GM12878 (cell line): ENCODE measurements around the gene KCNN3. TPM values are rescaled to one million over a fixed set of nuclear protein-coding genes. Genes with fewer than 3 reads are reported as not detected.

ENCODE experiments used
- ATAC-seq: fragments of 200-7000 bp; cut with Tn5 transposase; 3 replicates; pipeline ENCODE4 v1.9.1; 2020; ENCODE audit warnings: mild to moderate bottlenecking, moderate library complexity
- BruUV-seq: library from RNA; stranded (reverse); fragments of 400-500 nt; replicated peaks from 2 replicates; lab custom pipeline; 2021; lab: Mats Ljungman, UMichigan
- CTCF ChIA-PET: fragments of 300-600 bp; sonication (Branson Sonifier 250); formaldehyde crosslinking; extraction: SDS; loops from one replicate; lab custom pipeline; 2021; ENCODE audit warnings: inconsistent platforms; lab: Yijun Ruan, JAX
- POLR2A ChIA-PET: fragments of 350-600 bp; formaldehyde crosslinking; extraction: SDS; loops from one replicate; lab custom pipeline; 2021; ENCODE audit warnings: inconsistent platforms; lab: Charles Lee
- RAD21 ChIA-PET: fragments of 300-600 bp; sonication (Branson Sonifier 250); formaldehyde crosslinking; loops from one replicate; lab custom pipeline; 2023; ENCODE audit warnings: antibody characterized with exemption; ENCODE audit not compliant: unreplicated experiment; lab: Charles Lee
- SMC1A ChIA-PET: fragments of 300-600 bp; sonication (Branson Sonifier 250); formaldehyde crosslinking; loops from one replicate; lab custom pipeline; 2023; ENCODE audit not compliant: unreplicated experiment, uncharacterized antibody; lab: Charles Lee
- DNase-seq: peaks from one replicate; pipeline ENCODE4 v3.0.0-alpha.2; 2011; ENCODE audit warnings: low read depth, low spot score
- FAIRE-seq: peaks from 3 replicates; lab custom pipeline; 2011; peaks lifted over from hg19 to GRCh38; lab: Jason Lieb, UNC
- H2AFZ ChIP-seq: 2 replicates; pipeline ENCODE4 v1.6.0; 2011; ENCODE audit warnings: low read depth, low read length, control low read depth; ENCODE audit not compliant: control insufficient read depth
- H3K27ac ChIP-seq: 2 replicates; pipeline ENCODE4 v1.5.1; 2011; ENCODE audit warnings: control low read depth; ENCODE audit not compliant: control insufficient read depth, insufficient read depth
- H3K27me3 ChIP-seq, 2 experiments: replicated peaks in 1 of 2; 2 replicates each; pipeline versions ENCODE4 v1.6.0 to v1.6.1; 2011; ENCODE audit warnings: low read length in 1 of 2; ENCODE audit not compliant: control insufficient read depth in 2 of 2, insufficient read depth in 2 of 2
- H3K36me3 ChIP-seq, 2 experiments: 2 replicates each; pipeline ENCODE4 v1.5.1; 2011; ENCODE audit warnings: low read length in 1 of 2; ENCODE audit not compliant: control insufficient read depth in 2 of 2, insufficient read depth in 2 of 2
- H3K4me1 ChIP-seq: 2 replicates; pipeline ENCODE4 v1.6.1; 2011; ENCODE audit warnings: mild to moderate bottlenecking, low read length, moderate library complexity, mixed read lengths; ENCODE audit not compliant: control insufficient read depth, insufficient read depth
- H3K4me2 ChIP-seq: 2 replicates; pipeline ENCODE4 v1.6.0; 2011; ENCODE audit warnings: control low read depth; ENCODE audit not compliant: control insufficient read depth, insufficient read depth
- H3K4me3 ChIP-seq: fragments of 200-600 bp; sonication (generic); 2 replicates; pipeline ENCODE4 v1.5.1; 2016
- H3K79me2 ChIP-seq: 2 replicates; pipeline ENCODE4 v1.6.0; 2011; ENCODE audit warnings: low read length; ENCODE audit not compliant: control insufficient read depth, insufficient read depth
- H3K9ac ChIP-seq: 2 replicates; pipeline ENCODE4 v1.8.0; 2011; ENCODE audit warnings: low read length, control low read depth, mixed read lengths; ENCODE audit not compliant: control insufficient read depth, insufficient read depth
- H3K9me3 ChIP-seq: replicated peaks from 3 replicates; pipeline ENCODE4 v1.5.1; 2011; ENCODE audit warnings: mild to moderate bottlenecking, low read length; ENCODE audit not compliant: control insufficient read depth, insufficient read depth
- H4K20me1 ChIP-seq: 2 replicates; pipeline ENCODE4 v1.6.0; 2011; ENCODE audit not compliant: control insufficient read depth, insufficient read depth
- ATF3 ChIP-seq: IDR thresholded peaks from 2 replicates; pipeline ENCODE4 v1.6.1; 2011; ENCODE audit warnings: low read depth, mild to moderate bottlenecking, low read length, moderate library complexity, borderline replicate concordance; ENCODE audit errors: extremely low read depth
- BCL11A ChIP-seq: IDR thresholded peaks from 2 replicates; pipeline ENCODE4 v1.6.1; 2011; ENCODE audit warnings: low read depth, low read length
- CBFB ChIP-seq: IDR thresholded peaks from 2 replicates; pipeline ENCODE4 v1.6.1; 2016; ENCODE audit warnings: antibody characterized with exemption, low read depth
- HDAC2 ChIP-seq: fragments of 200-600 bp; sonication (generic); IDR thresholded peaks from 2 replicates; pipeline ENCODE4 v1.6.1; 2017
- MTA3 ChIP-seq: IDR thresholded peaks from 2 replicates; pipeline ENCODE4 v1.6.1; 2012; ENCODE audit warnings: low read length, inconsistent platforms, borderline replicate concordance
- SMAD5 ChIP-seq: IDR thresholded peaks from 2 replicates; pipeline ENCODE4 v1.6.1; 2016; ENCODE audit warnings: antibody characterized with exemption, low read depth
- WGBS: methylation state at CpG from one replicate; pipeline ENCODE4 v1.1.6; 2016; ENCODE audit warnings: low lambda C conversion rate; ENCODE audit not compliant: insufficient replicate concordance, insufficient coverage; ENCODE audit errors: missing lambda C conversion rate; 5-methylcytosine and 5-hydroxymethylcytosine counted together
- in situ Hi-C: fragments of 300-500 bp; cut with MboI; formaldehyde crosslinking; loops from 9 replicates; pipeline ENCODE4 v1.14.3; 2018; ENCODE audit warnings: mixed read lengths
- intact Hi-C: fragments of 100-400 bp; cut with micrococcal nuclease; formaldehyde crosslinking; loops from one replicate; pipeline ENCODE4 v1.14.2; 2022; ENCODE audit not compliant: unreplicated experiment
- polyA plus RNA-seq, 11 experiments: library from polyadenylated mRNA; depleted of rRNA in 4 of 11; unstranded in 6 of 11; stranded (reverse) in 5 of 11; fragments of >200 nt; fragmentation: Nextera tagmentation in 4 of 11; fragmentation: Illumina TruSeq in 1 of 11; extraction: Ambion mirVana in 4 of 11; extraction: Trizol in 1 of 11; gene quantifications; 1 replicate in 1 of 11; 2 replicates in 10 of 11; pipeline versions ENCODE4 v1.2.1 to v1.2.3, GENCODE V29; 2011 to 2016; ENCODE audit warnings: inconsistent platforms in 2 of 11, missing spikeins in 2 of 11, low read depth in 1 of 11
- total RNA-seq, 4 experiments: library from RNA; depleted of rRNA in 3 of 4; stranded (reverse); fragments of >200 nt in 3 of 4; fragmentation: Illumina TruSeq in 1 of 4; extraction: Trizol in 1 of 4; gene quantifications; 2 replicates each; pipeline versions ENCODE4 v1.2.1 to v1.2.3, GENCODE V29; 2013 to 2021
- TF ChIP-seq, protein P1 (sequence below): fragments of 450-650 bp; formaldehyde crosslinking; IDR thresholded peaks from 2 replicates; pipeline ENCODE4 v1.5.0; 2022; ENCODE audit warnings: mild to moderate bottlenecking, missing genetic modification characterization
- TF ChIP-seq, protein P2 (sequence below): IDR thresholded peaks from 2 replicates; pipeline ENCODE4 v1.6.1; 2011; ENCODE audit warnings: borderline replicate concordance, low read depth, mild to moderate bottlenecking, moderate library complexity, low read length; ENCODE audit not compliant: insufficient read depth, poor library complexity, severe bottlenecking

KCNN3 gene
- total and polyA plus RNA-seq, 10 of the 15 experiments (the other 5 are each of a cell fraction or from before 2014, with no cell fraction given) = 3.5 to 26.4 (median 14.9) TPM

- in situ Hi-C loops = no loop called here
Observed at GRCh38 chr1:154751690-154752089, 118.4 kb downstream of the KCNN3 start.

GRCh38 chr1:154750681-154751665 is 119.1 kb downstream of the KCNN3 start:
- ChIA-PET CTCF (interaction anchor here (0.7 to 2.4 kb wide), 10 partner anchors 9 to 191 kb away, joined by 3 to 8 read pairs (median 3); no protein-coding TSS in a partner anchor), POLR2A (interaction anchor here (0.7 kb wide), 1 partner anchor 14 kb away, joined by 3 read pairs; no protein-coding TSS in a partner anchor), RAD21 (interaction anchor here (0.8 to 2.3 kb wide), 3 partner anchors 81 to 191 kb away, joined by 3 to 6 read pairs (median 4); partner anchors contain the start of gene KCNN3), SMC1A (interaction anchor here (0.9 to 2.3 kb wide), 6 partner anchors 10 to 122 kb away, joined by 3 to 9 read pairs (median 4); no protein-coding TSS in a partner anchor)
- FAIRE-seq (no peak), DNase-seq (no peak), ATAC-seq (no peak)
- WGBS = 73% methylated on average over 13 of the region's 13 CpGs
- Histone ChIP-seq H2AFZ (no peak overlapping the region), H3K4me3 (no peak overlapping the region), H3K4me1 (peaks cover 34% of the 10 kb centered on the region), H3K27me3 (no peaks in the 10 kb centered on the region), H3K27ac (no peak overlapping the region), H4K20me1 (no peaks in the 10 kb centered on the region), H3K36me3 (peaks cover 3 to 7% of the 10 kb centered on the region in 2 experiments; a peak in 3 of 4 replicates), H3K9me3 (no peaks in the 10 kb centered on the region), H3K4me2 (no peak overlapping the region), H3K9ac (no peak overlapping the region), H3K79me2 (no peaks in the 10 kb centered on the region)
- BruUV-seq = no TSS peak
- in situ Hi-C loops = no loop called here
- intact Hi-C loops = no loop called here
- TF ChIP-seq MTA3 = no peak
- TF ChIP-seq, protein P1, sequence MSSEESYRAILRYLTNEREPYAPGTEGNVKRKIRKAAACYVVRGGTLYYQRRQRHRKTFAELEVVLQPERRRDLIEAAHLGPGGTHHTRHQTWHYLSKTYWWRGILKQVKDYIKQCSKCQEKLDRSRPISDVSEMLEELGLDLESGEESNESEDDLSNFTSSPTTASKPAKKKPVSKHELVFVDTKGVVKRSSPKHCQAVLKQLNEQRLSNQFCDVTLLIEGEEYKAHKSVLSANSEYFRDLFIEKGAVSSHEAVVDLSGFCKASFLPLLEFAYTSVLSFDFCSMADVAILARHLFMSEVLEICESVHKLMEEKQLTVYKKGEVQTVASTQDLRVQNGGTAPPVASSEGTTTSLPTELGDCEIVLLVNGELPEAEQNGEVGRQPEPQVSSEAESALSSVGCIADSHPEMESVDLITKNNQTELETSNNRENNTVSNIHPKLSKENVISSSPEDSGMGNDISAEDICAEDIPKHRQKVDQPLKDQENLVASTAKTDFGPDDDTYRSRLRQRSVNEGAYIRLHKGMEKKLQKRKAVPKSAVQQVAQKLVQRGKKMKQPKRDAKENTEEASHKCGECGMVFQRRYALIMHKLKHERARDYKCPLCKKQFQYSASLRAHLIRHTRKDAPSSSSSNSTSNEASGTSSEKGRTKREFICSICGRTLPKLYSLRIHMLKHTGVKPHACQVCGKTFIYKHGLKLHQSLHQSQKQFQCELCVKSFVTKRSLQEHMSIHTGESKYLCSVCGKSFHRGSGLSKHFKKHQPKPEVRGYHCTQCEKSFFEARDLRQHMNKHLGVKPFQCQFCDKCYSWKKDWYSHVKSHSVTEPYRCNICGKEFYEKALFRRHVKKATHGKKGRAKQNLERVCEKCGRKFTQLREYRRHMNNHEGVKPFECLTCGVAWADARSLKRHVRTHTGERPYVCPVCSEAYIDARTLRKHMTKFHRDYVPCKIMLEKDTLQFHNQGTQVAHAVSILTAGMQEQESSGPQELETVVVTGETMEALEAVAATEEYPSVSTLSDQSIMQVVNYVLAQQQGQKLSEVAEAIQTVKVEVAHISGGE (CRISPR knock-in tag) = no peak
- TF ChIP-seq SMAD5 = no peak
- TF ChIP-seq, protein P2, sequence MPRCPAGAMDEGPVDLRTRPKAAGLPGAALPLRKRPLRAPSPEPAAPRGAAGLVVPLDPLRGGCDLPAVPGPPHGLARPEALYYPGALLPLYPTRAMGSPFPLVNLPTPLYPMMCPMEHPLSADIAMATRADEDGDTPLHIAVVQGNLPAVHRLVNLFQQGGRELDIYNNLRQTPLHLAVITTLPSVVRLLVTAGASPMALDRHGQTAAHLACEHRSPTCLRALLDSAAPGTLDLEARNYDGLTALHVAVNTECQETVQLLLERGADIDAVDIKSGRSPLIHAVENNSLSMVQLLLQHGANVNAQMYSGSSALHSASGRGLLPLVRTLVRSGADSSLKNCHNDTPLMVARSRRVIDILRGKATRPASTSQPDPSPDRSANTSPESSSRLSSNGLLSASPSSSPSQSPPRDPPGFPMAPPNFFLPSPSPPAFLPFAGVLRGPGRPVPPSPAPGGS = no peak
- TF ChIP-seq ATF3 = no peak
- no peak for TF ChIP-seq HDAC2

More at GRCh38 chr1:154751690-154752089, 118.4 kb downstream of the KCNN3 start:
- Histone ChIP-seq H2AFZ (no peak overlapping the region), H3K9ac (no peak overlapping the region), H3K27me3 (no peaks in the 10 kb centered on the region), H3K4me2 (no peak overlapping the region), H3K36me3 (peaks cover 3 to 7% of the 10 kb centered on the region in 2 experiments; a peak in 3 of 4 replicates), H3K27ac (no peak overlapping the region), H3K4me1 (peaks cover 28% of the 10 kb centered on the region), H4K20me1 (no peaks in the 10 kb centered on the region), H3K9me3 (no peaks in the 10 kb centered on the region), H3K79me2 (no peaks in the 10 kb centered on the region), H3K4me3 (no peak overlapping the region)
- ChIA-PET SMC1A (interaction anchor here (2.0 kb wide), 1 partner anchor 9 kb away, joined by 5 read pairs; no protein-coding TSS in a partner anchor), CTCF (interaction anchor here (0.8 to 2.4 kb wide), 8 partner anchors 10 to 192 kb away, joined by 3 to 8 read pairs (median 3); no protein-coding TSS in a partner anchor), POLR2A (no interaction called here), RAD21 (no interaction called here)
- TF ChIP-seq BCL11A (no peak), CBFB (no peak)
- FAIRE-seq (no peak), ATAC-seq (no peak), DNase-seq (no peak)
- WGBS = 49% methylated on average over 5 of the region's 5 CpGs
- BruUV-seq = no TSS peak
- intact Hi-C loops = no loop called here
